GM23338 (cell line): Measurements from ENCODE around the gene CALR. TPM values are rescaled to one million over a fixed set of nuclear protein-coding genes. Genes with fewer than 3 reads are reported as not detected.

Experiments used
- ATAC-seq: fragments of 200-7000 bp; cut with Tn5 transposase; 3 replicates; pipeline ENCODE4 v1.9.1; 2020
- DNase-seq: peaks from one replicate; pipeline ENCODE4 v3.0.0-alpha.2; 2015; ENCODE audit warnings: low spot score
- H2AFZ ChIP-seq: fragments of 200-600 bp; sonication (generic); 2 replicates; pipeline ENCODE4 v1.8.0; 2016; ENCODE audit warnings: antibody characterized with exemption, mild to moderate bottlenecking, moderate library complexity
- H3F3A ChIP-seq: fragments of 200-600 bp; sonication (generic); replicated peaks from 2 replicates; pipeline ENCODE4 v1.8.0; 2017; ENCODE audit warnings: antibody characterized with exemption, mixed run types, low read depth
- H3K27ac ChIP-seq: fragments of 200-600 bp; sonication (generic); 2 replicates; pipeline ENCODE4 v1.6.1; 2016; ENCODE audit warnings: low read depth
- H3K27me3 ChIP-seq: fragments of 200-600 bp; sonication (generic); 2 replicates; pipeline ENCODE4 v1.8.0; 2016; ENCODE audit warnings: mild to moderate bottlenecking, mixed run types, moderate library complexity; ENCODE audit not compliant: insufficient read depth
- H3K36me3 ChIP-seq: fragments of 200-600 bp; sonication (generic); 2 replicates; pipeline ENCODE4 v1.8.0; 2016; ENCODE audit warnings: mild to moderate bottlenecking; ENCODE audit not compliant: insufficient read depth
- H3K4me1 ChIP-seq: fragments of 200-600 bp; sonication (generic); 2 replicates; pipeline ENCODE4 v1.8.0; 2016; ENCODE audit warnings: mild to moderate bottlenecking, moderate library complexity; ENCODE audit not compliant: insufficient read depth
- H3K4me2 ChIP-seq: fragments of 200-600 bp; sonication (generic); 2 replicates; pipeline ENCODE4 v1.7.1; 2017; ENCODE audit warnings: mixed run types
- H3K4me3 ChIP-seq: fragments of 200-600 bp; sonication (generic); 2 replicates; pipeline ENCODE4 v1.6.1; 2016; ENCODE audit warnings: mixed run types
- H3K79me2 ChIP-seq: fragments of 200-600 bp; sonication (generic); replicated peaks from 2 replicates; pipeline ENCODE4 v1.8.0; 2017; ENCODE audit warnings: mild to moderate bottlenecking; ENCODE audit not compliant: insufficient read depth
- H3K9me2 ChIP-seq: fragments of 200-600 bp; sonication (generic); 2 replicates; pipeline ENCODE4 v1.8.0; 2017; ENCODE audit not compliant: insufficient read depth
- H4K20me1 ChIP-seq: fragments of 200-600 bp; sonication (generic); replicated peaks from 2 replicates; pipeline ENCODE4 v1.8.0; 2017; ENCODE audit warnings: mild to moderate bottlenecking; ENCODE audit not compliant: insufficient read depth
- H3K27ac Mint-ChIP-seq: 2 replicates; pipeline ENCODE4 v1.8.0; 2020; ENCODE audit warnings: inconsistent platforms, mild to moderate bottlenecking, moderate library complexity, mixed read lengths
- H3K27me3 Mint-ChIP-seq: 3 replicates; pipeline ENCODE4 v1.8.0; 2022; ENCODE audit warnings: low read depth, mild to moderate bottlenecking, moderate library complexity, mixed read lengths, inconsistent platforms; ENCODE audit not compliant: insufficient read depth, poor library complexity
- H3K36me3 Mint-ChIP-seq: 3 replicates; pipeline ENCODE4 v1.8.0; 2021; ENCODE audit warnings: low read depth, mild to moderate bottlenecking, inconsistent platforms, moderate library complexity, mixed read lengths
- H3K4me1 Mint-ChIP-seq: 3 replicates; pipeline ENCODE4 v1.8.0; 2020; ENCODE audit warnings: mild to moderate bottlenecking, inconsistent platforms, mixed read lengths
- H3K4me3 Mint-ChIP-seq: 3 replicates; pipeline ENCODE4 v1.8.0; 2021; ENCODE audit warnings: moderate library complexity, mild to moderate bottlenecking, inconsistent platforms, mixed read lengths
- H3K9me3 Mint-ChIP-seq: 3 replicates; pipeline ENCODE4 v1.8.0; 2020; ENCODE audit warnings: moderate library complexity, mild to moderate bottlenecking, inconsistent platforms, mixed read lengths
- EZH2 ChIP-seq: fragments of 200-600 bp; sonication (generic); IDR thresholded peaks from one replicate; pipeline ENCODE4 v1.8.0; 2017; ENCODE audit warnings: antibody characterized with exemption, mild to moderate bottlenecking, low read depth; ENCODE audit not compliant: unreplicated experiment
- JUNB ChIP-seq: IDR thresholded peaks from one replicate; pipeline ENCODE4 v1.6.1; 2016; ENCODE audit warnings: antibody characterized with exemption; ENCODE audit not compliant: unreplicated experiment
- NANOG ChIP-seq: IDR thresholded peaks from 2 replicates; pipeline ENCODE4 v1.6.1; 2016; ENCODE audit warnings: antibody characterized with exemption, borderline replicate concordance
- POLR2AphosphoS5 ChIP-seq: IDR thresholded peaks from 2 replicates; pipeline ENCODE4 v1.6.1; 2016; ENCODE audit warnings: antibody characterized with exemption, low read depth
- ZNF114 ChIP-seq: fragments of 250-450 bp; sonication (Bioruptor Pico); IDR thresholded peaks from 2 replicates; pipeline ENCODE4 v1.5.0; 2020; ENCODE audit warnings: mild to moderate bottlenecking, moderate library complexity
- ZNF331 ChIP-seq: fragments of 250-450 bp; sonication (Bioruptor Pico); IDR thresholded peaks from 2 replicates; pipeline ENCODE4 v1.5.0; 2020; ENCODE audit warnings: low read depth, mild to moderate bottlenecking, moderate library complexity
- ZNF462 ChIP-seq: fragments of 250-450 bp; sonication (Bioruptor Pico); IDR thresholded peaks from 2 replicates; pipeline ENCODE4 v1.5.0; 2020; ENCODE audit warnings: mild to moderate bottlenecking, moderate library complexity
- polyA plus RNA-seq: library from polyadenylated mRNA; unstranded; fragments of >200 nt; fragmentation: Nextera tagmentation; extraction: Ambion mirVana; gene quantifications from 2 replicates; pipeline ENCODE4 v1.2.1, GENCODE V29; 2016
- total RNA-seq: library from RNA; depleted of rRNA; stranded (reverse); fragments of >200 nt; shearing (Covaris generic); gene quantifications from 2 replicates; pipeline ENCODE4 v1.2.3, GENCODE V29; 2014

CALR gene
- total and polyA plus RNA-seq, 2 experiments from 2014 or later, result 760 to 1,131 TPM

- TF ChIP-seq ZNF462 (CRISPR knock-in tag) (no peak), ZNF114 (CRISPR knock-in tag) (no peak), NANOG (no peak), ZNF331 (no peak)
Observed at GRCh38 chr19:12947702-12948611, 9.5 kb downstream of the CALR start (continued).

- Mint-ChIP-seq H3K4me1 (peaks cover 22% of the 10 kb centered on the region), H3K27ac (no peak overlapping the region), H3K36me3 (peaks cover 88% of the 10 kb centered on the region), H3K9me3 (no peaks in the 10 kb centered on the region; the same call in 1 of the 3 replicates), H3K4me3 (no peak overlapping the region), H3K27me3 (peaks cover 31% of the 10 kb centered on the region)
- Histone ChIP-seq H3K4me3 (no peak overlapping the region), H3K79me2 (peaks cover 18% of the 10 kb centered on the region), H3K27me3 (no peaks in the 10 kb centered on the region), H3K4me1 (peaks cover 18% of the 10 kb centered on the region), H3F3A (peaks cover 35% of the 10 kb centered on the region), H3K4me2 (no peak overlapping the region), H2AFZ (no peak overlapping the region), H3K36me3 (peaks cover 24% of the 10 kb centered on the region), H4K20me1 (peaks cover 11% of the 10 kb centered on the region; the same call in 1 of the 2 replicates), H3K9me2 (no peaks in the 10 kb centered on the region), H3K27ac (no peak overlapping the region)
- no peak for DNase-seq
- no peak for ATAC-seq
- TF ChIP-seq ZNF331, result no peak
- TF ChIP-seq ZNF462 (CRISPR knock-in tag), result no peak
- no peak for TF ChIP-seq JUNB
- no peak for TF ChIP-seq POLR2AphosphoS5
- TF ChIP-seq EZH2, result no peak
- TF ChIP-seq ZNF114 (CRISPR knock-in tag), result no peak
- no peak for TF ChIP-seq NANOG
Observed at GRCh38 chr19:12948612-12949362, 10.4 kb downstream of the CALR start.
